Skeletal muscle cell (primary cell): Measurements from ENCODE around the gene TMEM127.
A peak's percentile ranks its signal among the peaks of the same experiment; 100 is the strongest.
"Not testable (repeated sequence)": the region's sequence is repeated elsewhere in the genome, so short reads cannot be mapped to it uniquely, and the experiment has no call there.

Experiments used
- DNase-seq: peaks from one replicate; pipeline ENCODE4 v3.0.0-alpha.2; 2010; ENCODE audit warnings: low read depth
- H3K4me3 ChIP-seq: 2 replicates; pipeline ENCODE4 v1.5.1; 2011; ENCODE audit warnings: low read depth, mild to moderate bottlenecking, control low read depth, low read length, moderate library complexity

Gene TMEM127

GRCh38 chr2:96265840-96266679 is at the start of gene TMEM127, which contains the start of gene CIAO1:
TSS of gene TMEM127 (minus strand) at chr2:96265997. CDS start at chr2:96265381, 616 bp downstream.
TSS of gene CIAO1 (plus strand) at chr2:96266225. CDS start at chr2:96266351, 126 bp downstream.
- peak; percentile 93 for DNase-seq
- H3K4me3 ChIP-seq = peak within 1 kb of the TSS; percentile 95

GRCh38 chr2:96315005-96315399 is 49.2 kb upstream of the TMEM127 start:
- H3K4me3 ChIP-seq = no peak overlapping the region
- DNase-seq = no peak

GRCh38 chr2:96308248-96308647 is 42.5 kb upstream of the TMEM127 start:
- DNase-seq = no peak
- no peak overlapping the region for H3K4me3 ChIP-seq

GRCh38 chr2:96306370-96306769 is 40.6 kb upstream of the TMEM127 start:
- DNase-seq = no peak
- peak overlapping the region; percentile 99 for H3K4me3 ChIP-seq

- DNase-seq = no peak
These were observed 40.1 kb upstream of the TMEM127 start for GRCh38 chr2:96305979-96306308.

GRCh38 chr2:96305091-96305978 is 39.5 kb upstream of the TMEM127 start, which contains the start of gene SNRNP200:
TSS of gene SNRNP200 (minus strand) at chr2:96305546. CDS start at chr2:96305437, 109 bp downstream.
- H3K4me3 ChIP-seq = peak within 1 kb of the TSS; percentile 99
- DNase-seq = peak; percentile 34

More at GRCh38 chr2:96305979-96306308, 40.1 kb upstream of the TMEM127 start:
- H3K4me3 ChIP-seq = peak overlapping the region; percentile 99

GRCh38 chr2:96304606-96305005 is 38.8 kb upstream of the TMEM127 start:
- peak overlapping the region; percentile 99 for H3K4me3 ChIP-seq
- DNase-seq = no peak

- no peak overlapping the region for H3K4me3 ChIP-seq
- no peak for DNase-seq
These were observed 36.1 kb upstream of the TMEM127 start for GRCh38 chr2:96301865-96302264.

- no peak for DNase-seq
These were observed 31.1 kb upstream of the TMEM127 start for GRCh38 chr2:96296925-96297324.

GRCh38 chr2:96294271-96294670 is 28.5 kb upstream of the TMEM127 start:
- not testable (repeated sequence) for DNase-seq, H3K4me3 ChIP-seq

More at GRCh38 chr2:96296925-96297324, 31.1 kb upstream of the TMEM127 start:
- H3K4me3 ChIP-seq = no peak overlapping the region

GRCh38 chr2:96291751-96292150 is 26.0 kb upstream of the TMEM127 start:
- no peak for DNase-seq
- no peak overlapping the region for H3K4me3 ChIP-seq

GRCh38 chr2:96287273-96287856 is 21.6 kb upstream of the TMEM127 start:
- DNase-seq = no peak
- H3K4me3 ChIP-seq = no peak overlapping the region

- no peak for DNase-seq
- H3K4me3 ChIP-seq = no peak overlapping the region
These were observed 11.1 kb upstream of the TMEM127 start for GRCh38 chr2:96276787-96277499.

- no peak overlapping the region for H3K4me3 ChIP-seq
- no peak for DNase-seq
These were observed 8.7 kb upstream of the TMEM127 start for GRCh38 chr2:96274355-96275056.

- DNase-seq = no peak
- no peak overlapping the region for H3K4me3 ChIP-seq
These were observed 8.0 kb upstream of the TMEM127 start for GRCh38 chr2:96273763-96274162.

GRCh38 chr2:96271995-96272394 is 6.2 kb upstream of the TMEM127 start:
- H3K4me3 ChIP-seq = no peak overlapping the region
- no peak for DNase-seq

GRCh38 chr2:96267159-96267971 is 1.6 kb upstream of the TMEM127 start:
- no peak for DNase-seq
- peak overlapping the region; percentile 95 for H3K4me3 ChIP-seq

GRCh38 chr2:96265349-96265839 is 403 bp downstream of the TMEM127 start:
- H3K4me3 ChIP-seq = peak overlapping the region; percentile 95
- DNase-seq = no peak
